IMR-90 (cell line): ENCODE data around the gene ZC3HAV1L. TPM values are rescaled to one million over a fixed set of nuclear protein-coding genes. Genes with fewer than 3 reads are reported as not detected.

Experiments
- ATAC-seq: fragments of 200-7000 bp; cut with Tn5 transposase; 2 replicates; pipeline ENCODE4 v1.9.1; 2020; ENCODE audit warnings: low read depth, mild to moderate bottlenecking, moderate library complexity
- BruUV-seq: library from RNA; stranded (reverse); fragments of 400-500 nt; replicated peaks from 2 replicates; lab custom pipeline; 2021; lab: Mats Ljungman, UMichigan
- CTCF ChIA-PET: fragments of 300-600 bp; formaldehyde crosslinking; extraction: SDS; loops from one replicate; lab custom pipeline; 2021; ENCODE audit warnings: antibody characterized with exemption; lab: Yijun Ruan, JAX
- POLR2A ChIA-PET: fragments of 300-600 bp; sonication (Branson Sonifier 250); formaldehyde crosslinking; loops from one replicate; lab custom pipeline; 2022; ENCODE audit warnings: antibody characterized with exemption; ENCODE audit not compliant: unreplicated experiment; lab: Charles Lee
- DNase-seq: peaks from one replicate; pipeline ENCODE4 v3.0.0; 2013
- H2AFZ ChIP-seq: replicated peaks from 2 replicates; pipeline ENCODE3; 2013; ENCODE audit warnings: low read length, mild to moderate bottlenecking; ENCODE audit not compliant: poor library complexity
- H2AK5ac ChIP-seq: 2 replicates; pipeline ENCODE4 v1.6.1; 2013; ENCODE audit warnings: low read depth, low read length, inconsistent platforms
- H2AK9ac ChIP-seq: replicated peaks from 2 replicates; pipeline ENCODE3; 2013; ENCODE audit warnings: mild to moderate bottlenecking, low read depth, low read length, moderate library complexity; ENCODE audit not compliant: poor library complexity
- H2BK120ac ChIP-seq: 2 replicates; pipeline ENCODE4 v1.6.1; 2013; ENCODE audit warnings: low read depth, low read length, inconsistent platforms
- H2BK15ac ChIP-seq: 3 replicates; pipeline ENCODE4 v1.6.1; 2013; ENCODE audit warnings: low read depth, low read length, inconsistent platforms
- H2BK20ac ChIP-seq: 2 replicates; pipeline ENCODE4 v1.6.1; 2013; ENCODE audit warnings: low read depth, mild to moderate bottlenecking, inconsistent platforms, low read length, moderate library complexity
- H2BK5ac ChIP-seq: 2 replicates; pipeline ENCODE4 v1.6.1; 2013; ENCODE audit warnings: mild to moderate bottlenecking, low read depth, low read length, inconsistent platforms; ENCODE audit not compliant: poor library complexity, severe bottlenecking
- H3K14ac ChIP-seq: replicated peaks from 2 replicates; pipeline ENCODE4 v1.6.1; 2013; ENCODE audit warnings: low read depth, low read length, inconsistent platforms
- H3K18ac ChIP-seq: 2 replicates; pipeline ENCODE4 v1.6.1; 2013; ENCODE audit warnings: low read depth, low read length, control low read depth
- H3K23ac ChIP-seq: 2 replicates; pipeline ENCODE4 v1.6.1; 2013; ENCODE audit warnings: low read depth, low read length, inconsistent platforms
- H3K27ac ChIP-seq: 2 replicates; pipeline ENCODE4 v1.5.1; 2013; ENCODE audit warnings: mild to moderate bottlenecking, control low read depth, low read length; ENCODE audit not compliant: insufficient read depth
- H3K27me3 ChIP-seq: 2 replicates; pipeline ENCODE4 v1.6.1; 2013; ENCODE audit warnings: low read length; ENCODE audit not compliant: control insufficient read depth, insufficient read depth
- H3K36me3 ChIP-seq: 2 replicates; pipeline ENCODE4 v1.6.1; 2013; ENCODE audit warnings: low read length, mixed read lengths; ENCODE audit not compliant: control insufficient read depth, insufficient read depth
- H3K4ac ChIP-seq: 2 replicates; pipeline ENCODE4 v1.6.1; 2013; ENCODE audit warnings: low read depth, low read length, inconsistent platforms
- H3K4me1 ChIP-seq: 2 replicates; pipeline ENCODE4 v1.6.1; 2013; ENCODE audit warnings: low read length, mixed read lengths; ENCODE audit not compliant: control insufficient read depth, insufficient read depth
- H3K4me2 ChIP-seq: 2 replicates; pipeline ENCODE4 v1.6.1; 2013; ENCODE audit warnings: low read depth, mild to moderate bottlenecking, control low read depth, low read length, moderate library complexity
- H3K4me3 ChIP-seq: 2 replicates; pipeline ENCODE4 v1.5.1; 2013; ENCODE audit warnings: low read depth, mild to moderate bottlenecking, control low read depth, low read length, moderate library complexity; ENCODE audit not compliant: insufficient read depth
- H3K56ac ChIP-seq: 2 replicates; pipeline ENCODE4 v1.6.1; 2013; ENCODE audit warnings: low read length, inconsistent platforms; ENCODE audit not compliant: insufficient read depth; ENCODE audit errors: extremely low read depth
- H3K79me1 ChIP-seq, 2 experiments: 2 replicates each; pipeline ENCODE4 v1.6.1; 2013; ENCODE audit warnings: low read length in 2 of 2, inconsistent platforms in 1 of 2, low read depth in 1 of 2
- H3K9ac ChIP-seq: 2 replicates; pipeline ENCODE4 v1.6.1; 2013; ENCODE audit warnings: low read depth, low read length, control low read depth
- H3K9me1 ChIP-seq: 2 replicates; pipeline ENCODE4 v1.6.1; 2013; ENCODE audit warnings: low read length, inconsistent platforms; ENCODE audit not compliant: insufficient read depth
- H3K9me3 ChIP-seq: 2 replicates; pipeline ENCODE4 v1.6.1; 2013; ENCODE audit warnings: low read length; ENCODE audit not compliant: control insufficient read depth, insufficient read depth
- H4K20me1 ChIP-seq: 2 replicates; pipeline ENCODE4 v1.6.1; 2013; ENCODE audit warnings: low read length, inconsistent platforms; ENCODE audit not compliant: insufficient read depth
- H4K5ac ChIP-seq: 2 replicates; pipeline ENCODE4 v1.6.1; 2013; ENCODE audit warnings: mild to moderate bottlenecking, low read depth, low read length, control low read depth
- H4K8ac ChIP-seq, 2 experiments: 2 replicates each; pipeline ENCODE4 v1.6.1; 2013; ENCODE audit warnings: low read depth in 2 of 2, low read length in 2 of 2, control low read depth in 1 of 2, inconsistent platforms in 1 of 2
- H4K91ac ChIP-seq: 2 replicates; pipeline ENCODE4 v1.6.1; 2013; ENCODE audit warnings: low read depth, low read length, inconsistent platforms; ENCODE audit not compliant: insufficient read depth
- BHLHE40 ChIP-seq: fragments of 150-350 bp; IDR thresholded peaks from 2 replicates; pipeline ENCODE4 v1.6.1; 2016; ENCODE audit warnings: mild to moderate bottlenecking, low read depth, low read length
- CEBPB ChIP-seq: IDR thresholded peaks from 2 replicates; pipeline ENCODE4 v1.6.1; 2012; ENCODE audit warnings: low read depth, low read length, improper control_type of control experiment
- CHD1 ChIP-seq: IDR thresholded peaks from 2 replicates; pipeline ENCODE4 v1.6.1; 2012; ENCODE audit warnings: low read depth, low read length, improper control_type of control experiment
- FOS ChIP-seq: fragments of 150-350 bp; IDR thresholded peaks from 2 replicates; pipeline ENCODE4 v1.6.1; 2016; ENCODE audit warnings: low read depth, low read length
- MAFK ChIP-seq: IDR thresholded peaks from 2 replicates; pipeline ENCODE4 v1.6.1; 2012; ENCODE audit warnings: low read depth, low read length, improper control_type of control experiment
- MAZ ChIP-seq: IDR thresholded peaks from 2 replicates; pipeline ENCODE4 v1.6.1; 2012; ENCODE audit warnings: low read depth, mild to moderate bottlenecking, low read length, improper control_type of control experiment, moderate library complexity, borderline replicate concordance
- MXI1 ChIP-seq: IDR thresholded peaks from 2 replicates; pipeline ENCODE4 v1.6.1; 2012; ENCODE audit warnings: low read depth, mild to moderate bottlenecking, low read length, moderate library complexity, borderline replicate concordance
- NFE2L2 ChIP-seq: fragments of 150-350 bp; IDR thresholded peaks from 2 replicates; pipeline ENCODE4 v1.6.1; 2016; ENCODE audit warnings: low read depth, mild to moderate bottlenecking, low read length
- POLR2A ChIP-seq: IDR thresholded peaks from 2 replicates; pipeline ENCODE4 v1.6.1; 2012; ENCODE audit warnings: mild to moderate bottlenecking, low read depth, low read length
- RAD21 ChIP-seq: IDR thresholded peaks from 2 replicates; pipeline ENCODE4 v1.6.1; 2012; ENCODE audit warnings: low read length, improper control_type of control experiment
- RCOR1 ChIP-seq: IDR thresholded peaks from 2 replicates; pipeline ENCODE4 v1.6.1; 2012; ENCODE audit warnings: mild to moderate bottlenecking, low read length, improper control_type of control experiment; ENCODE audit not compliant: insufficient replicate concordance
- RFX5 ChIP-seq: IDR thresholded peaks from 2 replicates; pipeline ENCODE4 v1.8.0; 2012; ENCODE audit warnings: low read depth, mild to moderate bottlenecking, low read length, moderate library complexity
- SMC3 ChIP-seq: fragments of 150-350 bp; IDR thresholded peaks from 2 replicates; pipeline ENCODE4 v1.6.1; 2016; ENCODE audit warnings: low read depth, mild to moderate bottlenecking, antibody characterized with exemption, low read length, moderate library complexity
- WGBS, 2 experiments: methylation state at CpG; one replicate each; pipeline versions ENCODE4 v1.1.5 to v1.1.7; 2013; ENCODE audit warnings: missing lambda C conversion rate in 2 of 2; ENCODE audit not compliant: insufficient read length in 1 of 2; ENCODE audit errors: extremely low coverage in 2 of 2; 5-methylcytosine and 5-hydroxymethylcytosine counted together
- dilution Hi-C: fragments of 300-500 bp; cut with HindIII; formaldehyde crosslinking; loops from one replicate; pipeline ENCODE4 v1.14.3; 2018; ENCODE audit warnings: low sequenced_read_pairs; ENCODE audit not compliant: unreplicated experiment
- in situ Hi-C: fragments of 300-500 bp; cut with MboI; formaldehyde crosslinking; loops from 3 replicates; pipeline ENCODE4 v1.14.3; 2019; ENCODE audit warnings: low sequenced_read_pairs, inconsistent platforms, mixed read lengths
- intact Hi-C: fragments of 100-400 bp; cut with micrococcal nuclease; formaldehyde crosslinking; loops from 2 replicates; pipeline ENCODE4 v1.10.0; 2022
- polyA plus RNA-seq, 3 experiments: library from polyadenylated mRNA; depleted of rRNA; stranded (reverse); fragments of >200 nt; gene quantifications; 2 replicates each; pipeline ENCODE4 v1.2.3, GENCODE V29; 2012; ENCODE audit warnings: low replicate concordance in 1 of 3
- total RNA-seq: library from RNA; depleted of rRNA; stranded (reverse); fragments of >200 nt; gene quantifications from 2 replicates; pipeline ENCODE4 v1.2.3, GENCODE V29; 2012
- TF ChIP-seq, protein P1 (sequence below): fragments of 150-350 bp; IDR thresholded peaks from 2 replicates; pipeline ENCODE4 v1.6.1; 2016; ENCODE audit warnings: low read depth, mild to moderate bottlenecking, low read length, moderate library complexity, borderline replicate concordance
- TF ChIP-seq, protein P2 (sequence below): fragments of 150-350 bp; IDR thresholded peaks from 2 replicates; pipeline ENCODE4 v1.6.1; 2017; ENCODE audit warnings: mild to moderate bottlenecking, antibody characterized with exemption, low read length, low read depth
- TF ChIP-seq, protein P3 (sequence below): conservative IDR thresholded peaks from 2 replicates; pipeline ENCODE4 v1.5.1; 2012; ENCODE audit warnings: mild to moderate bottlenecking, low read depth, low read length, improper control_type of control experiment

The ZC3HAV1L gene
- total and polyA plus RNA-seq, 2 of the 4 experiments (the other 2 are of a cell fraction): 4.5 to 9.4 TPM

DNA sequence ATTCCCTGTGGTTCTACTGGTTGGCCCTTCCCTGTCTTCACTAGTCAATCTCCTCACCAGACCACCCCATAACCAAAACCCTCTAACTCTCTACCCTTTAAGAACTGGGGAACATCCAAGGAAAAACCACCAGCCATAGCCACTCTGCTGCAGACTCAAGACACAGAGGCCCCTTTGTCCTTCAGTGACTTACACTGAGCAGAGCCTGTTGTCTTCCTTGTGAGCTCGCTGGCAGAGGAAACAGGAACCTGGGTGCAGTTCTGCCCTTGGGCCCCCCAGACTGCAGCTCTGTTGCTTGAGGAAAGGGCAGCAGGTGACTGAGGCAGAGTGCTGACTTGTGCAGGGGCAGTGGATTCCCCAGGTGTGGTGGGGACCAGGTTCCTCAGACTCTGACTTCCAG is 43.1 kb upstream of the ZC3HAV1L start:
- Histone ChIP-seq H3K14ac (no peak overlapping the region), H3K56ac (no peak overlapping the region), H3K79me1 (peaks cover 0 to 10% of the 10 kb centered on the region in 2 experiments; a peak in 1 of 4 replicates), H2BK5ac (no peak overlapping the region), H2BK20ac (no peak overlapping the region), H2BK15ac (no peak overlapping the region), H3K4me3 (no peak overlapping the region), H4K20me1 (no peaks in the 10 kb centered on the region), H2AFZ (no peak overlapping the region), H3K27ac (no peak overlapping the region), H3K9me3 (no peaks in the 10 kb centered on the region), H3K23ac (no peak overlapping the region), H3K36me3 (peaks cover 27% of the 10 kb centered on the region), H2BK120ac (no peak overlapping the region), H3K4ac (no peak overlapping the region), H2AK5ac (no peak overlapping the region), H4K91ac (no peak overlapping the region), H3K18ac (no peak overlapping the region), H3K9me1 (peaks cover 4% of the 10 kb centered on the region), H4K8ac (no peak overlapping the region), H4K5ac (no peak overlapping the region), H3K27me3 (no peaks in the 10 kb centered on the region), H3K9ac (no peak overlapping the region), H3K4me2 (no peak overlapping the region), H2AK9ac (no peak overlapping the region), H3K4me1 (peaks cover 2% of the 10 kb centered on the region; the same call in 1 of the 2 replicates)
- BruUV-seq: no TSS peak
- no CpG with 5 or more reads among the region's 1 CpG for WGBS, 2 experiments
- CTCF ChIA-PET: interaction anchor here (0.7 kb wide), 1 partner anchor 241 kb away, joined by 3 read pairs; no protein-coding TSS in a partner anchor
- in situ Hi-C loops (loop anchor here (10.0 kb wide), 1 partner anchor 194 kb away; no protein-coding TSS in a partner anchor), intact Hi-C loops (no loop called here), dilution Hi-C loops (no loop called here)
- TF ChIP-seq POLR2A (no peak), SMC3 (no peak), CEBPB (no peak), CHD1 (no peak), MAFK (no peak), BHLHE40 (no peak), RCOR1 (no peak), NFE2L2 (no peak), RAD21 (no peak), FOS (no peak), MAZ (no peak), MXI1 (no peak), RFX5 (no peak)
- TF ChIP-seq, protein P1, sequence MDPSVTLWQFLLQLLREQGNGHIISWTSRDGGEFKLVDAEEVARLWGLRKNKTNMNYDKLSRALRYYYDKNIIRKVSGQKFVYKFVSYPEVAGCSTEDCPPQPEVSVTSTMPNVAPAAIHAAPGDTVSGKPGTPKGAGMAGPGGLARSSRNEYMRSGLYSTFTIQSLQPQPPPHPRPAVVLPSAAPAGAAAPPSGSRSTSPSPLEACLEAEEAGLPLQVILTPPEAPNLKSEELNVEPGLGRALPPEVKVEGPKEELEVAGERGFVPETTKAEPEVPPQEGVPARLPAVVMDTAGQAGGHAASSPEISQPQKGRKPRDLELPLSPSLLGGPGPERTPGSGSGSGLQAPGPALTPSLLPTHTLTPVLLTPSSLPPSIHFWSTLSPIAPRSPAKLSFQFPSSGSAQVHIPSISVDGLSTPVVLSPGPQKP: no peak
- TF ChIP-seq, protein P2, sequence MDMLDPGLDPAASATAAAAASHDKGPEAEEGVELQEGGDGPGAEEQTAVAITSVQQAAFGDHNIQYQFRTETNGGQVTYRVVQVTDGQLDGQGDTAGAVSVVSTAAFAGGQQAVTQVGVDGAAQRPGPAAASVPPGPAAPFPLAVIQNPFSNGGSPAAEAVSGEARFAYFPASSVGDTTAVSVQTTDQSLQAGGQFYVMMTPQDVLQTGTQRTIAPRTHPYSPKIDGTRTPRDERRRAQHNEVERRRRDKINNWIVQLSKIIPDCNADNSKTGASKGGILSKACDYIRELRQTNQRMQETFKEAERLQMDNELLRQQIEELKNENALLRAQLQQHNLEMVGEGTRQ: no peak
- TF ChIP-seq, protein P3, sequence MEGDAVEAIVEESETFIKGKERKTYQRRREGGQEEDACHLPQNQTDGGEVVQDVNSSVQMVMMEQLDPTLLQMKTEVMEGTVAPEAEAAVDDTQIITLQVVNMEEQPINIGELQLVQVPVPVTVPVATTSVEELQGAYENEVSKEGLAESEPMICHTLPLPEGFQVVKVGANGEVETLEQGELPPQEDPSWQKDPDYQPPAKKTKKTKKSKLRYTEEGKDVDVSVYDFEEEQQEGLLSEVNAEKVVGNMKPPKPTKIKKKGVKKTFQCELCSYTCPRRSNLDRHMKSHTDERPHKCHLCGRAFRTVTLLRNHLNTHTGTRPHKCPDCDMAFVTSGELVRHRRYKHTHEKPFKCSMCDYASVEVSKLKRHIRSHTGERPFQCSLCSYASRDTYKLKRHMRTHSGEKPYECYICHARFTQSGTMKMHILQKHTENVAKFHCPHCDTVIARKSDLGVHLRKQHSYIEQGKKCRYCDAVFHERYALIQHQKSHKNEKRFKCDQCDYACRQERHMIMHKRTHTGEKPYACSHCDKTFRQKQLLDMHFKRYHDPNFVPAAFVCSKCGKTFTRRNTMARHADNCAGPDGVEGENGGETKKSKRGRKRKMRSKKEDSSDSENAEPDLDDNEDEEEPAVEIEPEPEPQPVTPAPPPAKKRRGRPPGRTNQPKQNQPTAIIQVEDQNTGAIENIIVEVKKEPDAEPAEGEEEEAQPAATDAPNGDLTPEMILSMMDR: no peak
- POLR2A ChIA-PET: no interaction called here
- ATAC-seq (no peak; the same call in 1 of the 2 replicates), DNase-seq (no peak)
